Measurements from ENCODE around the gene POLE2. TPM values are rescaled to one million over a fixed set of nuclear protein-coding genes. Genes with fewer than 3 reads are reported as not detected.
"Not testable (repeated sequence)": the region's sequence is repeated elsewhere in the genome, so short reads cannot be mapped to it uniquely, and the experiment has no call there.

POLE2 gene
- total RNA-seq, 1 donor from 2014 or later = 5.4 TPM

GRCh38 chr14:49673586-49673985 lies 14.4 kb downstream of the POLE2 start:
- H3K36me3 ChIP-seq = no peaks in the 10 kb centered on the region
- H3K27ac ChIP-seq = no peak overlapping the region
- H3K9me3 ChIP-seq = no peaks in the 10 kb centered on the region
- no peaks in the 10 kb centered on the region for H3K4me1 ChIP-seq
- no peak overlapping the region for H3K4me3 ChIP-seq
- intact Hi-C loops (cut with DNase I) = no loop called here
- no peaks in the 10 kb centered on the region for H3K27me3 ChIP-seq
- TF ChIP-seq CTCF (IDR thresholded peaks at IDR 0.05) = no peak
- DNase-seq (ENCODE audit: low spot score in 2 of 2) = no peak

GRCh38 chr14:49670475-49670874 lies 17.5 kb downstream of the POLE2 start:
- intact Hi-C loops (cut with DNase I) = no loop called here
- no peak for TF ChIP-seq CTCF (IDR thresholded peaks at IDR 0.05)
- H3K4me3 ChIP-seq = no peak overlapping the region
- no peaks in the 10 kb centered on the region for H3K36me3 ChIP-seq
- H3K27ac ChIP-seq = no peak overlapping the region
- no peaks in the 10 kb centered on the region for H3K9me3 ChIP-seq
- no peaks in the 10 kb centered on the region for H3K4me1 ChIP-seq
- H3K27me3 ChIP-seq = no peaks in the 10 kb centered on the region
- DNase-seq (ENCODE audit: low spot score in 2 of 2) = no peak

- no peak for TF ChIP-seq CTCF (IDR thresholded peaks at IDR 0.05)
- H3K27me3 ChIP-seq = no peaks in the 10 kb centered on the region
- no peak overlapping the region for H3K4me3 ChIP-seq
- no peaks in the 10 kb centered on the region for H3K4me1 ChIP-seq
- no peaks in the 10 kb centered on the region for H3K9me3 ChIP-seq
- intact Hi-C loops (cut with DNase I) = no loop called here
- no peaks in the 10 kb centered on the region for H3K36me3 ChIP-seq
- H3K27ac ChIP-seq = no peak overlapping the region
- DNase-seq (ENCODE audit: low spot score in 2 of 2) = no peak
Measured at GRCh38 chr14:49659526-49660455, 28.2 kb downstream of the POLE2 start.

GRCh38 chr14:49657500-49657899 lies 30.5 kb downstream of the POLE2 start:
- H3K4me3 ChIP-seq; intact Hi-C loops (cut with DNase I); DNase-seq (ENCODE audit: low spot score in 2 of 2); H3K27ac ChIP-seq; H3K9me3 ChIP-seq; H3K36me3 ChIP-seq; H3K27me3 ChIP-seq; H3K4me1 ChIP-seq: not testable (repeated sequence)

- intact Hi-C loops (cut with DNase I) = no loop called here
- no peaks in the 10 kb centered on the region for H3K27me3 ChIP-seq
- no peak overlapping the region for H3K27ac ChIP-seq
- DNase-seq (ENCODE audit: low spot score in 2 of 2) = no peak
- H3K9me3 ChIP-seq = no peaks in the 10 kb centered on the region
- H3K4me3 ChIP-seq = no peak overlapping the region
- H3K36me3 ChIP-seq = no peaks in the 10 kb centered on the region
- no peaks in the 10 kb centered on the region for H3K4me1 ChIP-seq
- TF ChIP-seq CTCF (IDR thresholded peaks at IDR 0.05) = no peak
Measured at GRCh38 chr14:49654511-49654910, 33.5 kb downstream of the POLE2 start.

- Histone ChIP-seq H3K4me1 (no peaks in the 10 kb centered on the region), H3K27me3 (no peaks in the 10 kb centered on the region), H3K36me3 (no peaks in the 10 kb centered on the region), H3K9me3 (no peaks in the 10 kb centered on the region), H3K4me3 (no peak overlapping the region), H3K27ac (no peak overlapping the region)
- intact Hi-C loops (cut with DNase I) = no loop called here
- TF ChIP-seq CTCF (IDR thresholded peaks at IDR 0.05) = no peak
- no peak for DNase-seq (ENCODE audit: low spot score in 2 of 2)
Measured at GRCh38 chr14:49653508-49653907, 34.5 kb downstream of the POLE2 start.
